GM03348 (cell line): Measurements from ENCODE around the gene FUT6.
"Not testable (repeated sequence)": the region's sequence is repeated elsewhere in the genome, so short reads cannot be mapped to it uniquely, and the experiment has no call there.

ENCODE experiments used
- DNase-seq: peaks from one replicate; pipeline ENCODE4 v3.0.0; 2012; ENCODE audit warnings: low spot score

Gene FUT6

GRCh38 chr19:5839065-5840017 is at the start of gene FUT6:
Gene FUT6 (minus strand): TSS chr19:5839702. CDS start chr19:5832567, 7,135 bp downstream.
- no peak for DNase-seq

- not testable (repeated sequence) for DNase-seq
Measured at GRCh38 chr19:5884065-5884811, 44.7 kb upstream of the FUT6 start.

GRCh38 chr19:5883157-5883873 is 43.8 kb upstream of the FUT6 start:
- DNase-seq = not testable (repeated sequence)

- no peak for DNase-seq
Measured at GRCh38 chr19:5882421-5882968, 43.0 kb upstream of the FUT6 start.

- no peak for DNase-seq
Measured at GRCh38 chr19:5881543-5882299, 42.2 kb upstream of the FUT6 start.

- DNase-seq = peak; percentile 77
Measured at GRCh38 chr19:5880604-5881078, 41.1 kb upstream of the FUT6 start.

DNA sequence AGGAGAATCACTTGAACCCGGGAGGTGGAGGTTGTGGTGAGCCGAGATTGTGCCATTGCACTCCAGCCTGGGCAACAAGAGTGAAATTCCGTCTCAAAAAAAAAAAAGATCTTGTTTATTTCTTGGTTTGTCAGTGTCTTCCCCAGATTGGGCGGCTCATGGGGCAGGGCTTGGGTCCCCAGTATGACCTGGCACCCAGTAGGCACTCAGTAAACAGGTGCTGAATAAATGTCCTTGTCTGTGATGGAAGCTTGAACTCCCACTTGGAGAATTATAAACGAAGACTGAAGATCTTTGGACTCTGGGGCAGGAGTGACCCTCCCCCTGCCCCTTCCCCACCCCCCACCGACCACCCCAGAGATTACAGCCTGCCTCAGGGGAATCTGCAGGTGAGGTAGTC is 40.7 kb upstream of the FUT6 start:
- DNase-seq = no peak

DNA sequence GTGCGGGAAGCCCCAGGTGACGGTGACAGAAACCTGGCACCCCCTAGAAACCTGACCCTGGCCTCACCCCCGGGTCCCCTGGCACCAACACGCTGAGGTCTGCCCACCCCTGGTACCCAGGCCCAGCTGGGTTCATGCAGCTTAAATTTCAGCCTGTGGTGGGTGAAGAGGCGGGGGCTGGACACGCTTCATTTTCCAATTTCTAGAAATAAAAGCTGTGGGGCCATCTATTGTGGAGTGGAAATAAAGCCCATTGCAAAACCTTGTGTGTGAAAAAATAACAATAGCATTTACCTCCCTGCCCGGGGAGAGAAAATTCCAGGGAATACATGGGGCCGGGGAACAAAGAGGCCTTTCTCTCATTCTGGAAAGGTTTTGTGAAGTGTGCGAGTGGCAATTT is 38.4 kb upstream of the FUT6 start:
- DNase-seq = no peak

- no peak for DNase-seq
Measured at GRCh38 chr19:5877427-5877826, 37.9 kb upstream of the FUT6 start.

GRCh38 chr19:5874496-5874895 is 35.0 kb upstream of the FUT6 start:
- peak; percentile 63 for DNase-seq

DNA sequence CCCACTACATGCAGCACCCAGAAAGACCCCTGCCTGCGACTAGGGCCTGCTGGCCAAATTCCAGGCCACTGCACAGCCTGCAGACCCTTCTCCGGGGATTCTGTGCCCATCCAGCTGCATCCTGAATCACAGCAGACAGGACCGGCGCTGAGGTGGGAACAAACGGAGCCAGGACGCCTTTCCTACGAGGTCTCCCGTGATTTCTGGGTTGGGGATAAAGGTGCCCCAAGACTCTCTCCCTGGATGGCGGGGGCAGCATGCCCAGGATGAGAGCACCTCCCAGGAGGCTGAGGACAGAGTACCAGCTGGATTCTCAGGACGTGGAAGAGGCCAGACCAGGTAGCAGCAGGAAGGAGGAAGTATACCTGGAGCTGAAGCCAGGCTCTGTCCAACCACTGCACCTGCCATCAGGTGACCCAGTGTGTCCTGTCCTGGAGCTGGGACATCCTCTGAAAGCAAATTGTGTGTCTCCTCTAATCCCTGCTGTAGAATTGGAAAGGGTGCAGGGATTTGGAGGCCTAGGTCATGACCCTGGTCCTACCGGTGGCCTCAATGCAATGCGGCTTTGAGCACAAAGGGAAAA is 34.2 kb upstream of the FUT6 start:
- DNase-seq = no peak

- DNase-seq = no peak
Measured at GRCh38 chr19:5870986-5871394, 31.5 kb upstream of the FUT6 start.

DNA sequence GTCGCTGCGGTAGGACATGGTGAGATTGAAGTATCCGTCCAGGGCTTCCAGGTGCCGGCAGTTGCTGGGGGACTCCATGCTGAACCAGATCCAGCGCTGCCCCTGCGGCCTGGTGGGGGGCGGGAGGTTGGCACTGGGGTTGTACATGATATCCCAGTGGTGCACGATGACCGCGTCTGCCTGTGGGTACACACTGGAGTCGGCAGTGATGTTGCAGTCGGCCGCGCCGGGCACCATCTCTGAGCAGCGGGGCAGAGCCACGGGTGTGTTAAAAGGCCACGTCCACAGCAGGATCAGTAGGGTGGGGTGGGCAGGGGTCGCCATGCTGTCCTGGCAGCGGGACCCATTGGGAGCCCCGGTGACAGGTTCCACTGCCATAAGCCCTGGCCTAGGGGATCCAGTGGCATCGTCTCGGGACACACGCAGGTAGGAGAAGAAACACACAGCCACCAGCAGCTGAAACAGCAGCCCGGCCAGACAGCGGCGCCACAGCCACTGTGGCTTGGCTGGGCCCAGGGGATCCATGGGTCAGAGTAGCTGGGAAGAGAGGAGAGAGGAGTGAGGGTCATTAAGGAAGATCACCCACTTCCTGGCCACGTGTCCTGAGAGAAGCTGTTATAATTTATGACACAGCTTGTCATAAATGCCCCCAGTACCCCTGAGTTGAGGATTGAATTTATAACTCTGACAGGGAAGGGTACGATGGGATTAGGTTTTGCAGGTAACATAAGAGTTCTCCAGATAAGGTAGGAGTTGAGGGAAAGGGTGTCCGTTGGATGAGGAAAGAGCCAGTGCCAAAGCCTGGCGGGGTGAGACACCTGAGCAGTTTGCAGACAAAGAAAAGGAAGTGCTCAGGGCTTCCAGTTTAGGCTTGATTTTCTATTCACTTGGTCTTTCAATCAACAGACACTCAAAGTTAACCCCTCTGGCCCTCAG is 28.0 kb upstream of the FUT6 start:
- DNase-seq = no peak

GRCh38 chr19:5865772-5866171 is 26.3 kb upstream of the FUT6 start:
- no peak for DNase-seq

- DNase-seq = no peak
Measured at GRCh38 chr19:5864725-5865486, 25.4 kb upstream of the FUT6 start.

DNA sequence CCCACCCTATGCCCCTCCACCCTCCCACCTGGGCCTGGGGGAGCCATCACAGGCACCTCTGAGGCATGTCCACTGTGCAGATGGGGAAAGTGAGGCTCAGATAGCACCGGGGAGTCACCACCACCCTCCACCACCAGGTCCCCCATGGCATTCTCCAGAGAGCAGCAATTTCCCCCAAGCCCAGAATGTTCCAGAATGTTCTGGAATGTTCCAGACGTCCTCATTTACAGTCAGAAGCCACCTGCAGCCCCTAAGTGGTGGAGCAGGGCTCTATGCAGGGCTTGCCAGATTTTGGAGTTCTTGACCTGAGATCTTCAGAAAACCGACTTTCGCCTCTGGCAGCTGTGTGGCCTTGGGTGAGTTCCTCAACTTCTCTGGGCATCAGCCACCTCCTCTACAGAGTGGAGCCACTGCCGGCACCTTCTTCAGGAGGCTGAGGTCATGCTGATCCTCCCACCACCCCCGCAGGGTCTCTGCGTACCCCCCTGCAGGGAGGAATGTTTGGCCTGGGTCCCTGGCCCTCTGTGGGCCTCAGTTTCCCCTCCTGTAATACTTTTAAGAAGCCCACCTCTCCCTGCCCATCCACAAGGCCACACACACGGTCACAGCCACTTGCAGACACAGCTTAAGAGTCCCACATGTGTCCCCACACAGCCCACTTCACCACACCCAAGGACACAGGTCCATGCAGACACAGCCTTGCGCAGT is 24.7 kb upstream of the FUT6 start:
- no peak for DNase-seq

- no peak for DNase-seq
Measured at GRCh38 chr19:5863030-5863665, 23.6 kb upstream of the FUT6 start.
